Inflammatory macrophage treated with lipopolysaccharide for 4 hours (primary cell): Measurements from ENCODE around the gene CADPS.

Source experiments
- DNase-seq: peaks from one replicate; pipeline ENCODE4 v3.0.0-alpha.2; 2020

The CADPS gene

GRCh38 chr3:62805580-62806277 lies 69.5 kb downstream of the CADPS start:
- no peak for DNase-seq

DNA sequence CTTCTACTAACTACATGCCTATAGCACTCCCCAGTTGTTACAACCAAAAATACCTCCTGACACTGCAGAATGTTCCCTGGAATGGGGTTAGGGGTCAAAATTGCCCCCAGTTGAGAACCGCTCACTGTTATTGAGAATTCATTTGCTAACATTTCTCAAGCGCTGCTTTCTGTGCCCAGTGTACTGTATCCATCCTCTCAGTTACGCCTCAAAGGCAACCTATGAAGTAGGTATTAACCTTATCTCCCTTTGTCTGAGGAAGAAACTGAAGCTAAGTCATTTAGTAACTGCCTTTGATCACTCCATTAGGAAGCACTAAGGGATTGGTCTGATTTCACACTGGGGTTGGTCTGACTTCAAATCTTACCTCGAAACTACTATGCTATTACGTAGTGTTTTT lies 70.1 kb downstream of the CADPS start:
- DNase-seq, result no peak

GRCh38 chr3:62803276-62803675 lies 71.9 kb downstream of the CADPS start:
- no peak for DNase-seq

DNA sequence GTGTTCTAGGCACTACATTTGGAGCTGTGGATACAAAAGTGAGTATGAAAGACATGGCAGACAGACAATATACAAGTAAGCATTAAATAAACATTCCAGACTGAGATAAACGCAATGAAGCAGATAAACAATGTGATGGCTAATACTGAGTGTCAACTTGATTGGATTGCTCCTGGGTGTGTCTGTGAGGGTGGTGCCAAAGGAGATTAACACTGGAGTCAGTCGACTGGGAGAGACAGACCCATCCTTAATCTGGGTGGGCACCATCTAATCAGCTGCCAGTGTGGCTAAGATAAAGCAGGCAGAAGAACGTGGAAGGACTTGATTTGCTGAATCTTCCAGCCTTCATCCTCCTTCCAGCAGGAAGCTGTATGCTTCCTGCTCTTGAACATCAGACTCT lies 77.2 kb downstream of the CADPS start:
- DNase-seq, result no peak

GRCh38 chr3:62797132-62797531 lies 78.1 kb downstream of the CADPS start:
- DNase-seq, result no peak

GRCh38 chr3:62795978-62796657 lies 79.1 kb downstream of the CADPS start:
- DNase-seq, result no peak

DNA sequence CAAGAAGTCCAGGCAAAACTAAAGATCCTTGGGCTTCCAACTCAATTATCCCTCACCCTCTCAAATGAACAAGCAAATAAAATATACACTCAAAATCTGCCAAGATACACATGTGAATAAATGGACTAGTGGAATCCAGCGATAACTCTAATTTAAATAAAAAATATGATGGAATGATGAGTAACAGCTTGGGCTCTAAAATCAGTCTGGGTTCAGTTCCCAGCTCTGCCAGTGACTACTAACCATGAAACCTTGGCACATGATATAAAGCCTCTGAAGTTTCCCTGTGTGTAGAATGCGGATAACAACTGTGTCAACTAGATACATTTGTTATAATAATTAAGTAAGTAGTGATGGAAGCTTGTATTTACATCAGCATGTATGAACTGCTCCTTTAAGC lies 81.3 kb downstream of the CADPS start:
- DNase-seq, result no peak

GRCh38 chr3:62785384-62785783 lies 89.8 kb downstream of the CADPS start:
- no peak for DNase-seq

GRCh38 chr3:62781121-62781520 lies 94.1 kb downstream of the CADPS start:
- DNase-seq, result no peak

DNA sequence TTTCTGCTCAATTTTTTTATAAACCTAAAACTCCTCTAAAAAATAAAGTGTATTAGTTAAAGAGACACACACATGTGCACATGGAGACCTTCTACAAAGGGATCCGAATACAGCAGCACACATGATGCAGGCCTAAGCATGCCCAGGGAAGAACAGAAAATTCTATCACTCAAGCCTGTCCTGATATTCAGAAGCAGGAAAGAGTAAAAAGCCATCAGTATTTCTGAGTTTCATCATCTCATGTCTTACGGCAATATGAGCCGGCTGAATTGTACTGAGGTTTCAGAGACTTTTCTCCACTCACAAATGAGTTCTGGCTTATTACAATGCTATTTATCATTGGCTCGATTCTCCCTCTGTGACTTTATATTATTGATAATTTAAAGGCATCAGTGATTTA lies 97.5 kb downstream of the CADPS start:
- no peak for DNase-seq

DNA sequence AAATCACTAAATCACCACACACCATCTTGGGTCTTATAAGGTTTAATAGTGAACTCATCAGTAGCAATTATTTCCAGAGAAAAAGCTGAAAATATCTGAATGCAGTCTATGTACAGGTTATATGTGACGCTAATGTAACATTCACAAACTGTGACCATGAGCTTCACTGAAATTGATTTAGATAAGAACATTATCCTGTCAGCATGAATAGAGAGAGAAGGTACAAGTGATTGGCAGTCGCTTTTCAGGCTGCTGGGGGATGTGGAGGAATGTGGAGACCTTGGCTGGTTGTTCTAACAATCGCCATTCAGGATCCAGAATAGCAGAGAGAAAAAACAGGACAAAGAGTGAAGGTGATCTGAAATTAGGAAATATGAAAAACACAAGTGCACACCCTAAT lies 98.1 kb downstream of the CADPS start:
- DNase-seq, result no peak

GRCh38 chr3:62774221-62774620 lies 101.0 kb downstream of the CADPS start:
- no peak for DNase-seq

- DNase-seq, result no peak
These were observed 103.7 kb downstream of the CADPS start for GRCh38 chr3:62771331-62772072.

DNA sequence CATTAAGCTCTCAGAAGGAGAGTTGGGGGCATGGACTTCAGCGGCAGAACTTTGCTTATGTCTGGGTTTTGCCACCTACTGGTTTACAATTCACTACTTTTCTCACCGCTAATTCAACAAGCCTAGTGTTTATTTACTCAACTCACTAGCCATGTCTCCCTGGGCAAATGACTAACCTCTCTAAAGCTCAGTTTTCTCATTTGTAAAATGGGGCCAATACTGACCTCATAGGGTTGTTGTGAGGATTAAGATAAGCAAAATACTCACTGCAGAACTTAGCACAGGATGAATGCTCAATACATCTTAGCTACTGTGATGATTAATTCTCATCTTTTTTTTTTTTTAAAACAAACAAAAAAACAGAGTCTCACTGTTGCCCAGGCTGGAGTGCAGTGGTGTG lies 106.3 kb downstream of the CADPS start:
- DNase-seq, result no peak

- DNase-seq, result no peak
These were observed 113.5 kb downstream of the CADPS start for GRCh38 chr3:62761711-62762110.

GRCh38 chr3:62761311-62761710 lies 113.9 kb downstream of the CADPS start:
- no peak for DNase-seq

DNA sequence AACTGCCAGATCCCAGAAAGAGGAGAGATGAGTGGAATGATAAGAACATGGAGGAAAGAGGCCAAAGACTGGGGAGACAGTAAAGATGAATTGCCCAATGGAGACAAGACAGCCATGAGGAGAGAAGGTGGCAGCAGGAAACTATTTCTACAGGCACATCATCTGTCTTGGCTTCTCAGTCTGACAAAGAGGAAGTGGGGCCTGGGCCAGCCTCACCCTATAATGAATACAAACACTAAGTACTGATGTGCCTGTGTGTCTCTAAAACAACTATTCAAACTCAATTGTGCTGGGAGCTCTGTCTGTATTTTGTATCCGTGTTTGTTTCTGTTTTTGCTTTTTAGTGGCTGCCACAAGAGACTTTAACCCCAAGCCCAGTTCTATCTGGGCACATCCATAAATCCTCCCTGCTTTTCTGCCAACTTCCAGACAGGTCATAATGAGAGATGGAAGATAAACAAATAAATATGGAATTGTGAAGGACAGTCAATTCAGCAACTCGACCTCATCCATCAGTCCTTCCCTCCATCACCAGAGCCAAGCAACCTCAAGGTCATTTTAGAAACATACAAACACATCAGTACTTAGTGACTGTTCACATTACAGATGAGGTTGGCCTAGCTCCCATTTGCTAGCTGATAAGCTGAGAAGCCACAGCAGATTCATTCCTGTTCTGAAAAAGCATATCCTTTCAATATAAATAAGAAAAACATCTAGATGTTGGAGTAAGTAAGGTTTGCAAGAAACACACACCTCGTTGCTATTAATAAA lies 116.7 kb downstream of the CADPS start:
- no peak for DNase-seq

- DNase-seq, result no peak
These were observed 118.2 kb downstream of the CADPS start for GRCh38 chr3:62757045-62757444.

DNA sequence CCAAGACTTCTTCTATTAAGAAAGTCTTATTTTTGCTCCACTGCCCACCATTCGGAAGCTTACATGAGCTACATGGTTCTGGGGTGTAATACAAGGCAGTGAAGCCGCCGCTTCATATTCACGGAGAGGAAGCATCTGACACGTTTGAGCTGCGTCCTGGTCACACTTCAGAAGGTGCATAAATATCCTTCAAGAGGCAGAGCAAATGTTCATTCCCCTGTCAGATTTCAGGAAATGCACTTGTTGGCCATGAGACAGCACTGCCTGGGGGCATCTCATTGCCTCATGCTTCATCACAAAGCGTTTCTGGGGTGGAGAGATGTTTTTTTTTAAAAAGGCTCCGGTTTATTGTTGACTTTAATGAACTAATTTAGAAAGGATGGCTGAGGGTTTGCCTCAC lies 119.9 kb downstream of the CADPS start:
- no peak for DNase-seq

- DNase-seq, result no peak
These were observed 125.6 kb downstream of the CADPS start for GRCh38 chr3:62749657-62750056.

GRCh38 chr3:62749130-62749529 lies 126.1 kb downstream of the CADPS start:
- no peak for DNase-seq

- DNase-seq, result no peak
These were observed 137.8 kb downstream of the CADPS start for GRCh38 chr3:62737449-62737848.

DNA sequence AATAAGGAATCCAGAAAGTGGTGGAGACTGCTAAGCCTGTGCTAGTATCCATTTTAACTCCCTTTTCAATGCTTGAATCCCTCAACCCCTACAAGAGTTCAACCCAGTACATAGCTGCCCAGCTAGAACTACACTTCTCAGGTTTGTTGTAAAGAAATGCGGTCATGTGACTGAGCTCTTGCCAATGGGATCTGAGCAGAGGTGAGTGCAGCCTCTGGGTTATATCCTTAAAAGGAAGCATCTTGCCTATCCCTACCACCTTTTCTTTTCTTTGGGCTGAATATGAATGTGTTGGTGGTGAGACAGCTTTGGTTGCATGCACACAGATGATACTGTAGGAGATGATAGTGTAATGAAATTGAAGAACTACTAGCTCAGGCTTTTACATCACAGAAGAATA lies 139.7 kb downstream of the CADPS start:
- no peak for DNase-seq
